DND-41 (cell line): ENCODE results near the gene MTHFS.
A peak's percentile ranks its signal among the peaks of the same experiment; 100 is the strongest.

Experiments used
- ATAC-seq: fragments of 200-7000 bp; cut with Tn5 transposase; 3 replicates; pipeline ENCODE4 v1.9.1; 2021; ENCODE audit warnings: low read depth; ENCODE audit not compliant: insufficient read depth
- DNase-seq: peaks from one replicate; pipeline ENCODE4 v3.0.0-alpha.2; 2020
- H2AFZ ChIP-seq: 2 replicates; pipeline ENCODE4 v1.6.0; 2012; ENCODE audit warnings: low read depth, low read length
- H3K27ac ChIP-seq: 2 replicates; pipeline ENCODE4 v1.5.1; 2012; ENCODE audit warnings: low read length, inconsistent platforms
- H3K27me3 ChIP-seq: fragments of 200-600 bp; sonication (generic); 2 replicates; pipeline ENCODE4 v1.6.0; 2012; ENCODE audit warnings: low read length, mild to moderate bottlenecking, inconsistent platforms; ENCODE audit not compliant: insufficient read depth, poor library complexity
- H3K36me3 ChIP-seq: 2 replicates; pipeline ENCODE4 v1.5.1; 2012; ENCODE audit warnings: low read length, inconsistent platforms; ENCODE audit not compliant: insufficient read depth
- H3K4me1 ChIP-seq: 2 replicates; pipeline ENCODE4 v1.5.1; 2012; ENCODE audit warnings: mild to moderate bottlenecking, low read length; ENCODE audit not compliant: insufficient read depth
- H3K4me2 ChIP-seq: 2 replicates; pipeline ENCODE4 v1.6.0; 2012; ENCODE audit warnings: mild to moderate bottlenecking, moderate library complexity, low read length, inconsistent platforms; ENCODE audit not compliant: insufficient read depth
- H3K4me3 ChIP-seq, 2 experiments: fragments of 200-600 bp in 1 of 2; shearing (Covaris generic) in 1 of 2; 2 replicates each; pipeline ENCODE4 v1.5.1; 2012 to 2016; ENCODE audit warnings: inconsistent platforms in 2 of 2, low read length in 2 of 2, mild to moderate bottlenecking in 2 of 2, low read depth in 1 of 2, moderate library complexity in 1 of 2
- H3K79me2 ChIP-seq: 2 replicates; pipeline ENCODE4 v1.6.0; 2012; ENCODE audit warnings: low read length, inconsistent platforms; ENCODE audit not compliant: insufficient read depth
- H3K9ac ChIP-seq: 2 replicates; pipeline ENCODE4 v1.6.0; 2012; ENCODE audit warnings: low read depth, mild to moderate bottlenecking, inconsistent platforms, low read length, moderate library complexity
- H3K9me3 ChIP-seq: 2 replicates; pipeline ENCODE4 v1.5.1; 2012; ENCODE audit warnings: low read length, moderate library complexity, mild to moderate bottlenecking, inconsistent platforms; ENCODE audit not compliant: insufficient read depth, severe bottlenecking
- H4K20me1 ChIP-seq: 2 replicates; pipeline ENCODE4 v1.6.0; 2012; ENCODE audit warnings: low read length; ENCODE audit not compliant: insufficient read depth
- CTCF ChIP-seq: IDR thresholded peaks from 2 replicates; pipeline ENCODE4 v1.5.1; 2012; ENCODE audit warnings: borderline replicate concordance, low read length, moderate library complexity, mild to moderate bottlenecking; ENCODE audit not compliant: poor library complexity, severe bottlenecking; ENCODE audit errors: extremely low read depth
- EZH2 ChIP-seq: IDR thresholded peaks from 3 replicates; pipeline ENCODE4 v1.6.1; 2012; ENCODE audit warnings: borderline replicate concordance, low read depth, mild to moderate bottlenecking, moderate library complexity, low read length, inconsistent platforms; ENCODE audit not compliant: severe bottlenecking

MTHFS gene

GRCh38 chr15:79922512-79923078 lies 25.8 kb upstream of the MTHFS start:
- ATAC-seq (no peak), DNase-seq (no peak)
- H3K4me1 ChIP-seq, result peaks cover 17% of the 10 kb centered on the region
- H3K4me2 ChIP-seq, result peak overlapping the region; percentile 88
- peak overlapping the region; percentile 93 for H2AFZ ChIP-seq
- peak overlapping the region; percentile 82 for H3K27ac ChIP-seq
- H3K9ac ChIP-seq, result peak overlapping the region; percentile 88
- peaks cover 31% of the 10 kb centered on the region for H3K36me3 ChIP-seq
- peaks cover 29% of the 10 kb centered on the region for H3K79me2 ChIP-seq
- peaks cover 27% of the 10 kb centered on the region for H3K9me3 ChIP-seq
- H4K20me1 ChIP-seq, result no peaks in the 10 kb centered on the region
- H3K4me3 ChIP-seq, result peak overlapping the region; percentile 79; a peak in 3 of 4 replicates
- TF ChIP-seq CTCF, result no peak
- TF ChIP-seq EZH2, result no peak
- H3K27me3 ChIP-seq, result no peaks in the 10 kb centered on the region

DNA sequence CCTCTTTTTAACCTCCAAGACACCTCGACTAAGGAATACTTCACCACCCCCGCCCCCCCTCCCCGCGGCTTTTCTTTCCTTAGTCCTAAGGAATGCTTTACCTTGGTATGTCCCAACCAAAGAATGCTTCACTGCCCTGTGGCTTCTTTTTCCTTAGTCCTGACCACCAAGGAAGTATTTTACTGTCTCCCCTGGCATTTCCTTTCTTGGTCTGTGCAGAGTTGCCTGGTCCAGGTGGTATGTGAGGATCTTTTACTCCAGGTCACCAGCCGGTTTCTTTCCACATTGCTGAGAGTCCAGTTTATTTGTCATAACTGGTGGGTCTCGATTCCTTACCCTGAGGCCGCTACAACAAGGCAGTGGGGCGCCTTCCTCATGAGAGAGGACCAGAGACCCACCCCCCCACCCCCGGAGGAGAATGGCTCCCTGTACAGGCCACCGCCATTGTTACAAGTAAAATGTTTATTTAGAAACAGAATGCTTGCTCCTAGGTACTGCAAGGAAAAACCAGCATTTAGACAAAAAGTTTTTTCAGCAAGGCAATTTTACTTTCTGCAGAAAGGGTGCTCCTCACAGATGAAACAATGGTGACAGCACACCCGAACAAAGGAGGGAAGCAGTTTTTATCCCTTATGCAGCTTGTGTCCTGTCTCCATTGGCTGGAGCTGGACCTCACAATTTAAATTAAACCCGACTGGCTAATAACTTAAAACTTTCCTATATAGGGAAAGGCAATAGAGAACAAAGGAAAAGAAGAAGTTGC lies 23.1 kb upstream of the MTHFS start:
- TF ChIP-seq CTCF (no peak), EZH2 (no peak)
- H3K4me2 ChIP-seq, result no peak overlapping the region
- H3K79me2 ChIP-seq, result peaks cover 29% of the 10 kb centered on the region
- no peak for ATAC-seq
- H3K9ac ChIP-seq, result no peak overlapping the region
- H3K27ac ChIP-seq, result no peak overlapping the region
- no peak for DNase-seq
- H3K27me3 ChIP-seq, result no peaks in the 10 kb centered on the region
- no peaks in the 10 kb centered on the region for H4K20me1 ChIP-seq
- H3K9me3 ChIP-seq, result peaks cover 44% of the 10 kb centered on the region
- H3K4me1 ChIP-seq, result peaks cover 17% of the 10 kb centered on the region
- peaks cover 31% of the 10 kb centered on the region for H3K36me3 ChIP-seq
- no peak overlapping the region for H3K4me3 ChIP-seq
- no peak overlapping the region for H2AFZ ChIP-seq

- peaks cover 25% of the 10 kb centered on the region for H3K79me2 ChIP-seq
- no peak overlapping the region for H3K27ac ChIP-seq
- no peaks in the 10 kb centered on the region for H4K20me1 ChIP-seq
- no peak overlapping the region for H2AFZ ChIP-seq
- H3K4me1 ChIP-seq, result peaks cover 10% of the 10 kb centered on the region
- no peak overlapping the region for H3K4me2 ChIP-seq
- no peak for DNase-seq
- H3K9ac ChIP-seq, result no peak overlapping the region
- H3K36me3 ChIP-seq, result peaks cover 31% of the 10 kb centered on the region
- peaks cover 47% of the 10 kb centered on the region for H3K9me3 ChIP-seq
- H3K4me3 ChIP-seq, result no peak overlapping the region
- TF ChIP-seq CTCF, result no peak
- TF ChIP-seq EZH2, result no peak
- no peaks in the 10 kb centered on the region for H3K27me3 ChIP-seq
- ATAC-seq, result no peak
Observed at GRCh38 chr15:79919090-79919748, 22.4 kb upstream of the MTHFS start.
